K562 (cell line): ENCODE data around the gene CSRNP3.

Experiments used
- BHLHE40 ChIP-seq: IDR thresholded peaks from 2 replicates; pipeline ENCODE4 v1.6.1; 2011; ENCODE audit warnings: low read length, improper control_type of control experiment
- CHD1 ChIP-seq: fragments of 200-600 bp; sonication (generic); IDR thresholded peaks from one replicate; pipeline ENCODE4 v1.6.1; 2012; ENCODE audit warnings: mild to moderate bottlenecking, moderate library complexity, low read length, inconsistent platforms
- HEY1 ChIP-seq: fragments of 250-450 bp; sonication (Bioruptor Pico); IDR thresholded peaks from 2 replicates; pipeline ENCODE4 v1.5.0; 2020; ENCODE audit warnings: mild to moderate bottlenecking, moderate library complexity, borderline replicate concordance
- POLR2AphosphoS5 ChIP-seq: IDR thresholded peaks from 2 replicates; pipeline ENCODE4 v1.6.1; 2011; ENCODE audit warnings: mild to moderate bottlenecking, low read depth, low read length, moderate library complexity; ENCODE audit not compliant: control insufficient read depth, insufficient read depth
- TAF1 ChIP-seq: IDR thresholded peaks from 2 replicates; pipeline ENCODE4 v1.6.1; 2011; ENCODE audit warnings: mild to moderate bottlenecking, low read length, moderate library complexity; ENCODE audit not compliant: insufficient read depth, control insufficient read depth, severe bottlenecking; ENCODE audit errors: extremely low read depth

DNA sequence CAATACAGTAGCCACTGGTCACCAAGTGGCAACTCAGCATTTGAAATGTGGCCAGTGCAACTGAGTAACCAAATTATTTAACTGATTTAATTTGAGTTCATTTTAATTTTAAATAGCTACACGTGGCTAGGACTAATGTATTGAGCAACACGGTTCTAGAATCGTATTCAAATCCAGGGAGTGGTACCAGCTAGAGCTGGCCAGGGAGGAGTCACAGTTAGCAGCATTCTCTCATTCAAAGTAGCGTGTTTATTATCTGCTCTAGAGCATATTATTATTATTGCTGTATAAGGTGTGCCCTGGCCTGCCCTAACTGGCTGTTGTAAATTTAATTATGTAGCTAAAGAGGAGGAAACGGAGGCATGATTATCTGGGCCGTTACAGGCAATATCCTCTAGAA lies 231.6 kb downstream of the CSRNP3 start:
- TF ChIP-seq TAF1 (no peak), CHD1 (no peak), HEY1 (no peak), POLR2AphosphoS5 (no peak), BHLHE40 (no peak)
